GM18502 (cell line): Measurements from ENCODE around the gene RGS3.

ENCODE experiments used
- ATAC-seq: cut with Tn5 transposase; IDR thresholded peaks from one replicate; pipeline ENCODE4 v1.9.1; 2021; ENCODE audit warnings: mild to moderate bottlenecking; ENCODE audit not compliant: unreplicated experiment, poor library complexity

Gene RGS3

GRCh38 chr9:113566016-113566711 lies 102.6 kb downstream of the RGS3 start:
- no peak for ATAC-seq

- ATAC-seq = no peak
These were observed 103.2 kb downstream of the RGS3 start for GRCh38 chr9:113566712-113567071.

GRCh38 chr9:113567361-113568080 lies 104.0 kb downstream of the RGS3 start:
- ATAC-seq = no peak

- no peak for ATAC-seq
These were observed 104.5 kb downstream of the RGS3 start for GRCh38 chr9:113568081-113568435.

- no peak for ATAC-seq
These were observed 105.2 kb downstream of the RGS3 start for GRCh38 chr9:113568571-113569321.

GRCh38 chr9:113569472-113570060 lies 106.0 kb downstream of the RGS3 start:
- ATAC-seq = no peak

GRCh38 chr9:113570106-113570505 lies 106.6 kb downstream of the RGS3 start:
- ATAC-seq = no peak

- ATAC-seq = no peak
These were observed 107.5 kb downstream of the RGS3 start for GRCh38 chr9:113570749-113571711.

- ATAC-seq = no peak
These were observed 108.7 kb downstream of the RGS3 start for GRCh38 chr9:113572076-113572861.

GRCh38 chr9:113573046-113573958 lies 109.8 kb downstream of the RGS3 start:
- ATAC-seq = no peak

GRCh38 chr9:113573959-113574352 lies 110.4 kb downstream of the RGS3 start:
- ATAC-seq = no peak

- no peak for ATAC-seq
These were observed 111.1 kb downstream of the RGS3 start for GRCh38 chr9:113574441-113575262.

- ATAC-seq = no peak
These were observed 114.2 kb downstream of the RGS3 start for GRCh38 chr9:113577525-113578261.

- ATAC-seq = no peak
These were observed 114.8 kb downstream of the RGS3 start for GRCh38 chr9:113578279-113578865.

GRCh38 chr9:113578882-113579282 lies 115.4 kb downstream of the RGS3 start:
- peak; percentile 68 for ATAC-seq
